HG02610 (cell line): ENCODE data around the gene UBAP1L.
"Not testable (repeated sequence)": the region's sequence is repeated elsewhere in the genome, so short reads cannot be mapped to it uniquely, and the experiment has no call there.

Source experiments
- ATAC-seq: cut with Tn5 transposase; IDR thresholded peaks from one replicate; pipeline ENCODE4 v1.9.1; 2021; ENCODE audit warnings: mild to moderate bottlenecking, moderate library complexity; ENCODE audit not compliant: unreplicated experiment

UBAP1L gene

GRCh38 chr15:65049418-65049840, 65.6 kb downstream of the UBAP1L start:
- peak; percentile 81 for ATAC-seq

- ATAC-seq = no peak
Measured at GRCh38 chr15:65048241-65048640, 66.8 kb downstream of the UBAP1L start.

GRCh38 chr15:65044724-65045481, 70.1 kb downstream of the UBAP1L start, which contains the start of gene SLC51B:
SLC51B (plus strand) TSS chr15:65045387; CDS start chr15:65050005, 4,618 bp downstream.
- ATAC-seq = no peak

- ATAC-seq = not testable (repeated sequence)
Measured at GRCh38 chr15:65044218-65044617, 70.8 kb downstream of the UBAP1L start.

- ATAC-seq = no peak
Measured at GRCh38 chr15:65042776-65043327, 72.1 kb downstream of the UBAP1L start.
